Naive B cell (primary cell): ENCODE results near the gene ARHGAP6. TPM values are rescaled to one million over a fixed set of nuclear protein-coding genes. Genes with fewer than 3 reads are reported as not detected.
"Not testable (repeated sequence)": the region's sequence is repeated elsewhere in the genome, so short reads cannot be mapped to it uniquely, and the experiment has no call there.

Experiments
- ATAC-seq, 2 donors: fragments of 150-1000 bp; cut with Tn5 transposase; 2 replicates each; pipeline ENCODE4 v1.10.0; 2021; ENCODE audit warnings: low read depth in 2 of 2, mild to moderate bottlenecking in 2 of 2, moderate library complexity in 2 of 2
- DNase-seq: peaks from one replicate; pipeline ENCODE4 v3.0.0; 2022
- H3K27ac Mint-ChIP-seq, 6 donors: one replicate each; pipeline ENCODE4 v1.8.0; 2020 to 2022; ENCODE audit warnings: mild to moderate bottlenecking in 6 of 6, mixed read lengths in 6 of 6, moderate library complexity in 5 of 6, inconsistent platforms in 2 of 6
- H3K27me3 Mint-ChIP-seq, 3 donors: one replicate each; pipeline ENCODE4 v1.8.0; 2021 to 2022; ENCODE audit warnings: mixed read lengths in 3 of 3, mild to moderate bottlenecking in 1 of 3
- H3K36me3 Mint-ChIP-seq, 2 donors: one replicate each; pipeline ENCODE4 v1.8.0; 2020 to 2022; ENCODE audit warnings: mixed read lengths in 2 of 2, inconsistent platforms in 1 of 2, mild to moderate bottlenecking in 1 of 2
- H3K4me1 Mint-ChIP-seq, 3 donors: one replicate each; pipeline ENCODE4 v1.8.0; 2020 to 2022; ENCODE audit warnings: mixed read lengths in 3 of 3, inconsistent platforms in 1 of 3, mild to moderate bottlenecking in 1 of 3, moderate library complexity in 1 of 3
- H3K4me3 Mint-ChIP-seq, 8 donors: one replicate each; pipeline ENCODE4 v1.8.0; 2020 to 2022; ENCODE audit warnings: mild to moderate bottlenecking in 8 of 8, mixed read lengths in 8 of 8, moderate library complexity in 8 of 8, inconsistent platforms in 2 of 8
- H3K9me3 Mint-ChIP-seq, 7 donors: one replicate each; pipeline ENCODE4 v1.8.0; 2020 to 2022; ENCODE audit warnings: mixed read lengths in 7 of 7, mild to moderate bottlenecking in 5 of 7, inconsistent platforms in 2 of 7, moderate library complexity in 1 of 7
- polyA plus RNA-seq, 6 donors: library from polyadenylated mRNA; unstranded; fragments of 300-500 nt; fragmentation: Illumina TruSeq; gene quantifications; one replicate each; pipeline ENCODE4 v1.2.3, GENCODE V29; 2021; ENCODE audit warnings: low read depth in 6 of 6

The ARHGAP6 gene
- polyA plus RNA-seq, 6 donors from 2014 or later = 0.05 to 0.12 (median 0.09) TPM; not detected in 2

GRCh38 chrX:11135564-11136185 lies 530.0 kb downstream of the ARHGAP6 start:
- DNase-seq (no peak), ATAC-seq (no peak)
- peaks cover 0 to 3% (median 0%) of the 10 kb centered on the region in 3 donors for H3K4me1 Mint-ChIP-seq
- H3K4me3 Mint-ChIP-seq = no peak overlapping the region
- H3K27ac Mint-ChIP-seq = peak overlapping the region in 1 of 6 donors; percentile 17
- peaks cover 0 to 2% (median 0%) of the 10 kb centered on the region in 7 donors for H3K9me3 Mint-ChIP-seq
- H3K36me3 Mint-ChIP-seq = no peaks in the 10 kb centered on the region
- peaks cover 0 to 10% (median 0%) of the 10 kb centered on the region in 3 donors for H3K27me3 Mint-ChIP-seq

DNA sequence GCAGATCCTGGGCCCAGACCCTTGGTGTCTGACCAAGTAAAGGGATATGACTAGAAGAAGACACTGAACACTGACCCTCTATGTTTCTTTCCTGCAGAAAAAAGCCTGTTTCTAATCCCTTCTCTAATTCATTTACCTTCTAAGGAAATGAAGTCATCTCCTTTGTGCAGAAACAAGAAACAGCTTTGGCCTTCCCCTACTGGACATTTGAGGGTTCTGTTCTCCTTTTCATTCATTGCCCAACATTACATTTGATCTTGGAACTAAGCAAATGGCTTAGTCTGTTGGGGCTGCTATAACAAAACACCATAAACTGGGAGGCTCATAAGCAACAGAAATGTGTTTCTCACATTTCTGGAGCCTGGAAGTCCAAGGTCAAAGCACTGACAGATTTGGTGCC lies 534.6 kb downstream of the ARHGAP6 start:
- Mint-ChIP-seq H3K27ac (no peak overlapping the region), H3K27me3 (no peaks in the 10 kb centered on the region), H3K36me3 (peaks cover 3 to 7% of the 10 kb centered on the region in 2 donors), H3K4me3 (no peak overlapping the region), H3K4me1 (no peaks in the 10 kb centered on the region), H3K9me3 (peaks cover 0 to 5% (median 2%) of the 10 kb centered on the region in 7 donors)
- no peak for DNase-seq
- ATAC-seq = no peak

DNA sequence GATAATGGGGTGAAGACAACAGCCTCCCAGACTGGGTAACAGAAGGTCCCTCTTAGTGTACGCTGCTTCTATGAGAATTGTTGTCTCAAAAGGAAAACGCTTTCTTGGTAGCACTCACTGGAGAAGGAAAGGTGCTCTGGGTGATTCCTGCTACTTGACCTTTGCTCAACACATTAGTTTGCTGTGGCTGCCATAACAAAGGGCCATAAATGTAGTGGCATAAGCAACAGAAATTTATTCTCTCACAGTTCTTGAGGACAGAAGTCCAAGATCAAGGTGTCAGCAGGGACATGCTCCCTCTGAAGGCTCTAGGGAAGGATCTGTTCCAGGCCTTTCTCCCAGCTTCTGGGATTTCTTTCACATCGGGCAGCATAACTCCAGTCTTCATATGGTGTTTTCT lies 535.6 kb downstream of the ARHGAP6 start:
- no peak for DNase-seq
- no peak for ATAC-seq
- no peak overlapping the region for H3K4me3 Mint-ChIP-seq
- no peak overlapping the region for H3K27ac Mint-ChIP-seq
- no peaks in the 10 kb centered on the region for H3K4me1 Mint-ChIP-seq
- H3K36me3 Mint-ChIP-seq = peaks cover 3 to 7% of the 10 kb centered on the region in 2 donors
- H3K9me3 Mint-ChIP-seq = peaks cover 0 to 5% (median 2%) of the 10 kb centered on the region in 7 donors
- no peaks in the 10 kb centered on the region for H3K27me3 Mint-ChIP-seq

- H3K4me1 Mint-ChIP-seq = no peaks in the 10 kb centered on the region
- ATAC-seq (no peak), DNase-seq (no peak)
- H3K27ac Mint-ChIP-seq = peak overlapping the region in 1 of 6 donors; percentile 7
- peaks cover 3 to 7% of the 10 kb centered on the region in 2 donors for H3K36me3 Mint-ChIP-seq
- H3K27me3 Mint-ChIP-seq = no peaks in the 10 kb centered on the region
- peaks cover 0 to 5% (median 2%) of the 10 kb centered on the region in 7 donors for H3K9me3 Mint-ChIP-seq
- H3K4me3 Mint-ChIP-seq = no peak overlapping the region
Measured at GRCh38 chrX:11129534-11130105, 536.1 kb downstream of the ARHGAP6 start.

DNA sequence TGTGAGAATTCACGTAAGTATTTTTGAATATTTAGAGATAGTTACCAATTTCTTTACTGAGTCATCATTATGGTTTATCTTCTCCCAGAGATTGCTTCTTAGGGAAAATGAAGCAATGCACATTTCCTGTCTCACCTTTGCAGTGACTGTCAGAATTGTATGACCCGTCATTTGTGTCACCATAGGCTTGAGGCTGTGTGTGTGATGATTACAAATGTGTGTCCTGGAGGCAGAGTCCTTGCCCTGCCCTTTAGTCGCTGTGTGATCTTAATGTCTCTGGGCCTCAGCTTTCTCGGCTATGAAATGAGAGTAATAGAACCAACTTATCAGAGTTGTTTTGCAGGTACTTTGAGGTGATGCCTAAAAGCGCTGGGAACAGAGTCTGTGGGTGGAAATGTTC lies 540.7 kb downstream of the ARHGAP6 start:
- H3K27ac Mint-ChIP-seq = no peak overlapping the region
- H3K4me3 Mint-ChIP-seq = no peak overlapping the region
- peaks cover 3 to 13% of the 10 kb centered on the region in 2 donors for H3K36me3 Mint-ChIP-seq
- peaks cover 0 to 5% (median 4%) of the 10 kb centered on the region in 7 donors for H3K9me3 Mint-ChIP-seq
- ATAC-seq = no peak
- no peaks in the 10 kb centered on the region for H3K27me3 Mint-ChIP-seq
- no peak for DNase-seq
- H3K4me1 Mint-ChIP-seq = no peaks in the 10 kb centered on the region

DNA sequence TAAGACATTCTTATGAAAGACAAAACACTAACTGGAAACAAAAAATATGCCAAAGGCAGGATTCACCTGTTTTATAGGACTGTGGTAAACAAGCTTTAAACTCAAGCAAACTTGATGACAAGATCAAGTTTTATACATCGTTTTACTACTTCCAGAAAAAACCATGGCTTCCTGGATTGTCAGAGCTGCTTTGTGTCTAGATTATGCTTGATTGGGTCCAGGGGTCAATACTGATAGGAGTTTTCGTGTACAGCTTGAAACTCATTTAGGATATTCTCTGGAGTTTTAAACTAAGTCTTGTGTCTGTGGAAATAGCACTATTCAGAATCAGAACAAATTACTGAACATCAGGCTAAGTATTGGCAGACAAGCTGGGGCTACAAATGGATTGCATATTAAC lies 541.6 kb downstream of the ARHGAP6 start:
- H3K27me3 Mint-ChIP-seq = no peaks in the 10 kb centered on the region
- peaks cover under 1 to 13% of the 10 kb centered on the region in 2 donors for H3K36me3 Mint-ChIP-seq
- ATAC-seq = no peak

DNA sequence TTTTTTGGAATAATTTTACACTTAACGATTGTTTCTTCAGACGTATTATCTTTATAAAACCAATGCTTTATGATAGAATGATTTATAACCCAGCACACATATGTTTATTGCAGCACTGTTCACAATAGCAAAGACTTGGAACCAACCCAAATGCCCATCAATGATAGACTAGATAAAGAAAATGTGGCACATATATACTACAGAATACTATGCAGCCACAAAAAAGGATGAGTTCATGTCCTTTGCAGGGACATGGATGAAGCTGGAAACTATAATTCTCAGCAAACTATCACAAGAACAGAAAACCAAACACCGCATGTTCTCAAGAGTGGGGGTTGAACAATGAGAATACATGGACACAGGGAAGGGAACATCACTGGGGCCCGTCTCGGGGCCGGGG lies 542.6 kb downstream of the ARHGAP6 start:
- H3K36me3 Mint-ChIP-seq, H3K27ac Mint-ChIP-seq, DNase-seq, ATAC-seq, H3K4me3 Mint-ChIP-seq, H3K9me3 Mint-ChIP-seq, H3K27me3 Mint-ChIP-seq, H3K4me1 Mint-ChIP-seq: not testable (repeated sequence)

More for the DNA sequence above, 541.6 kb downstream of the ARHGAP6 start:
- H3K9me3 Mint-ChIP-seq = peaks cover 0 to 5% (median 4%) of the 10 kb centered on the region in 7 donors
- peaks cover 0 to 1% (median 0%) of the 10 kb centered on the region in 3 donors for H3K4me1 Mint-ChIP-seq
- DNase-seq = no peak
- H3K27ac Mint-ChIP-seq = no peak overlapping the region
- H3K4me3 Mint-ChIP-seq = no peak overlapping the region

GRCh38 chrX:11119313-11119943 lies 546.3 kb downstream of the ARHGAP6 start:
- peaks cover 0 to 4% (median 0%) of the 10 kb centered on the region in 7 donors for H3K9me3 Mint-ChIP-seq
- H3K27me3 Mint-ChIP-seq = no peaks in the 10 kb centered on the region
- ATAC-seq (no peak), DNase-seq (no peak)
- peaks cover 6 to 7% of the 10 kb centered on the region in 2 donors for H3K36me3 Mint-ChIP-seq
- H3K27ac Mint-ChIP-seq = peak overlapping the region in 3 of 6 donors; percentile 5 to 63 (median 27)
- no peak overlapping the region for H3K4me3 Mint-ChIP-seq
- H3K4me1 Mint-ChIP-seq = peaks cover 0 to 9% (median under 1%) of the 10 kb centered on the region in 3 donors

DNA sequence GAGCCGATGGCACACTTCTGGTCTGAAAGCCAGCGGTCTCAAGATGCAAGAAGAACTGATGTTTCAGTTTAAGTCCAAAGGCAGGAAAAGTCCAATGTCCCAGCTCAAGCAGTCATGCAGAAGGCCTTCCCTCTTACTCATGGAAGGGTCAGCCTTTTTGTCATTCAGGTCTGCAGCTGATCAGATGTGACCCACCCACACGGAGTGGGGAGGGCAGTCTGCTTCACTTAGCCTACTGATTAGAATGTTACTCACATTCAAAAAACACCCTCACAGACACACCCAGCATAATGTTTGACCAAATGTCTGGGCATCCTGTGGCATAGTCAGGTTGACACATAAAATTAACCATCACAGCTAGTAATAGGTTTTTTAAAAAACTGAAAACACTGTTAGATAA lies 548.0 kb downstream of the ARHGAP6 start:
- no peak for ATAC-seq
- no peak for DNase-seq
- no peaks in the 10 kb centered on the region for H3K27me3 Mint-ChIP-seq
- no peak overlapping the region for H3K27ac Mint-ChIP-seq
- H3K36me3 Mint-ChIP-seq = peaks cover 6 to 7% of the 10 kb centered on the region in 2 donors
- H3K9me3 Mint-ChIP-seq = peaks cover 0 to 3% (median 0%) of the 10 kb centered on the region in 7 donors
- peaks cover 11 to 26% (median 12%) of the 10 kb centered on the region in 3 donors for H3K4me1 Mint-ChIP-seq
- no peak overlapping the region for H3K4me3 Mint-ChIP-seq

DNA sequence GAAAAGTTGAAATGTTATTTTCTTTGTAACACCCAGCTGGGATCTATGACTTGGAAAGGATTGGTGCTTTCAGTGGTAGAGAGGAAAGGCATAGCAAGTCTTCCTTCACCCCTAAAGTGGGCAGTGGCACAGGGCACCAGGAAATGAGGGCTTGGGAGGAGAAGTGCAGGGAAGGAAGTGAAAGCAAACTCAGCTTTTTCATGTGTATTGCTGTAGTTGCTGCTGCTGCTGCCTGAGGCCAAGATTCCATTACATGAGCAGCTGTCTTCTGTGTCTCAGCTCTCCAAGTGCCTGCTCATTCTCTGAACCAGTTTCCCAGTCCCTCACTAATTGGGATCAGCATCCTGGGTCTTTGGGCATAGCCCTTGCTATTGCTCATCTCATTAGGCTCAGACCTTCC lies 552.0 kb downstream of the ARHGAP6 start:
- Mint-ChIP-seq H3K27ac (peak overlapping the region in 5 of 6 donors; percentile 44 to 96 (median 79)), H3K4me1 (peaks cover 14 to 36% (median 28%) of the 10 kb centered on the region in 3 donors)
- DNase-seq = peak; percentile 23

GRCh38 chrX:11111947-11112346 lies 553.8 kb downstream of the ARHGAP6 start:
- Mint-ChIP-seq H3K4me3 (peak overlapping the region in 3 of 8 donors; percentile 88 to 96 (median 95)), H3K27me3 (no peaks in the 10 kb centered on the region), H3K9me3 (peaks cover 0 to 4% (median 0%) of the 10 kb centered on the region in 7 donors), H3K27ac (peak overlapping the region in 3 of 6 donors; percentile 96 to 98 (median 96)), H3K36me3 (peaks cover 0 to 7% of the 10 kb centered on the region in 2 donors), H3K4me1 (peaks cover 14 to 36% (median 28%) of the 10 kb centered on the region in 3 donors)
- peak; percentile 1 for DNase-seq
- ATAC-seq = no peak

More for the DNA sequence above, 552.0 kb downstream of the ARHGAP6 start:
- Mint-ChIP-seq H3K27me3 (no peaks in the 10 kb centered on the region), H3K4me3 (peak overlapping the region in 7 of 8 donors; percentile 12 to 66 (median 57)), H3K9me3 (peaks cover 0 to 3% (median 0%) of the 10 kb centered on the region in 7 donors), H3K36me3 (peaks cover 0 to 7% of the 10 kb centered on the region in 2 donors)
- ATAC-seq = peak; percentile 24

DNA sequence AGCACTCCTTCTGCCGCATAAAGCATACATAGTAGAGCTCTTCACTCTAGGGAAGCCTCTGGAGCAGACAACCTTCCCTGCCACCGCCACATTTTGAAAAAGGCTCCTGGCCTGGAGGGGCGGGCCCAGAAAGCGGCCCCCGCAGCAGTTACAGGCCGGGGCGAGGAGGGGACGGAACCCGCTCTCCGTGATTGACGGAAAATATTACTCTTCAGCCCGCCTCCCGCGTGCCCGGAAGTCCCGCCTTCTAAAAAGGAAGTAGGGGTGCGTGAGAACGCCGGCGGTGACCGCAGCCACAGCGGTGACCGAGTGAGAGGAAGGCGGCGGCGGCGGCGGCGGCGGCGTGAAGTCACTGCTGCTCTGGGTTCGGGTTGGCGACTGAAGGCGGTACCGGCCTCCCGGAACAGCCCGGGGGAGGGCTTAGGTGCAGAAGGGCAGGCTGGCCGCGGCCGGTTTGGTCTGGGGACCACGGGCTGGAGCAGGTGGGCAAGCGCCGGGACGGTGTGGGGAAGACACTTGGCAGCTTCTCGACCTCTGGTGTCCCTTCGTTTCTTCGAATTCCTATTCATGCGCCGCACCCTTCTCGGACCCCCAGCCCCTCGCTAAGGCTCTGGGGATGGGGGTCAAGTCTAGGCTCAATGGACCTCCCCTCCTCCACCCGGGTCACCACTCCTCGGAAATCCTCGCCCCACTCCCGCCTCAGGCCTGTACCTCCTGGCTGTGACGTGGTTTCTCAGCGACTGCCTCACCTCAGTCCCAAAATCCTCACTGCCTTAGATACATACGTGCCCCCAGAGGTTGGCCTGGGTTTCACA lies 554.5 kb downstream of the ARHGAP6 start, which contains the start of gene HCCS:
Gene HCCS, plus strand, starts transcription at position 296 of the 815 bp plus-strand sequence. CDS start 729 bp downstream, outside the sequence.
- H3K27me3 Mint-ChIP-seq = no peaks in the 10 kb centered on the region
- DNase-seq (peak; percentile 83), ATAC-seq (peak; percentile 89 to 91)
- H3K4me1 Mint-ChIP-seq = peaks cover 14 to 36% (median 28%) of the 10 kb centered on the region in 3 donors
- H3K9me3 Mint-ChIP-seq = peaks cover 0 to 4% (median 0%) of the 10 kb centered on the region in 7 donors
- H3K4me3 Mint-ChIP-seq = peak within 1 kb of the TSS in 3 of 8 donors; percentile 88 to 96 (median 95)
- peaks cover 0 to 7% of the 10 kb centered on the region in 2 donors for H3K36me3 Mint-ChIP-seq
- peak within 1 kb of the TSS in 5 of 6 donors; percentile 79 to 98 (median 96) for H3K27ac Mint-ChIP-seq

DNA sequence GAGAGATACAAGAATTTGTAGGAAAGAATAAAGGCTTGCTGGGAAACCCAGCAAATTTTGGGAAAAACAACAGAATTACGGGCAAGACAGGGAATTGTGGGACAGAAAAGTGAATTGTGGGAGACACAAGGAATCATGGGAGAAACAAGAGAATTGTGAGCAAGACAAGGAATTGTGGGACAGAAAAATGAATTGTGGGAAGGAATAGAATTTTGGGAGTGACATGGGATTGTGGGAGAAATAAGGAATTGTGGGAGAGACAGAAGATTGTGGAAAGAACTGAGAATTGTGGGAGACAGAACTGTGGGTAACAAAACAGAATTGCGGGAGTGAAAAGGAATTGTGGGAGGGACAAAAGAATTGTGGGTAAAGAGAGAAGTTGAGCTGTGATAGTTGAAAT lies 555.8 kb downstream of the ARHGAP6 start:
- ATAC-seq (no peak), DNase-seq (no peak)
- Mint-ChIP-seq H3K9me3 (peaks cover 0 to 4% (median 0%) of the 10 kb centered on the region in 7 donors), H3K27me3 (no peaks in the 10 kb centered on the region), H3K36me3 (peaks cover 0 to 2% of the 10 kb centered on the region in 2 donors), H3K4me1 (peaks cover 14 to 36% (median 28%) of the 10 kb centered on the region in 3 donors), H3K27ac (no peak overlapping the region), H3K4me3 (no peak overlapping the region)
